HG03139 (cell line): ENCODE measurements around the gene SLC43A3.
"Not testable (repeated sequence)": the region's sequence is repeated elsewhere in the genome, so short reads cannot be mapped to it uniquely, and the experiment has no call there.

Source experiments
- ATAC-seq: cut with Tn5 transposase; IDR thresholded peaks from one replicate; pipeline ENCODE4 v1.9.1; 2021; ENCODE audit not compliant: unreplicated experiment

Gene SLC43A3

GRCh38 chr11:57407941-57408475 is 18.9 kb downstream of the SLC43A3 start:
- no peak for ATAC-seq

- no peak for ATAC-seq
Measured at GRCh38 chr11:57407010-57407920, 19.7 kb downstream of the SLC43A3 start.

GRCh38 chr11:57406337-57406904 is 20.5 kb downstream of the SLC43A3 start:
- ATAC-seq, result peak; percentile 87

DNA sequence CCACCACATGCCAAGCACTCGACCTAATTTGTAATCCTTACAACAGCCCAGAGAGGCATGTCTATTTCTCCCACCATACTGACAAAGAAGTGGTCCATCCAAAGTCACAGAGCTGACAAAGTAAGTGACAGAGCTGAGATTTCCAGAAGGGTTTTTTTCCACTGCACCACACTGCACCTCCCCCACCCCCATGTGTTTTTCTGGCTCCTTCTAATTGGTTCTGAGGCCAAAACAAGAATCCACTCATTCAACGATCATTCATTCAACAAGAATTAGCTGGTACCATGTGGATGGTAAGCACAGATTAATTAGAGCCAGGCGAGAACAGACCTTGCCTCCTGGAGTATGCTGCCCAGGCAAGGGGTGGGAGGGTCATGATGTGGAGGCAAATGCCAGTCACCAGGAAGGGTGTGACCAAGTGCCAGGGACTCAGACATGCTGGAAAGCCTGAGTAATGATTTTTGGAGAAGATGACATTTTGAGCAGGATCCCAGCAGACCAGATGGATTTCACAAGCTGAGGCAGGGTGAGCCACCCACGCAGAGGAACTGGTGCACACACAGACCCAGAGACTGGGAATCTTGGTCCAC is 21.6 kb downstream of the SLC43A3 start:
- ATAC-seq, result no peak

- ATAC-seq, result no peak
Measured at GRCh38 chr11:57403802-57404147, 23.1 kb downstream of the SLC43A3 start.

DNA sequence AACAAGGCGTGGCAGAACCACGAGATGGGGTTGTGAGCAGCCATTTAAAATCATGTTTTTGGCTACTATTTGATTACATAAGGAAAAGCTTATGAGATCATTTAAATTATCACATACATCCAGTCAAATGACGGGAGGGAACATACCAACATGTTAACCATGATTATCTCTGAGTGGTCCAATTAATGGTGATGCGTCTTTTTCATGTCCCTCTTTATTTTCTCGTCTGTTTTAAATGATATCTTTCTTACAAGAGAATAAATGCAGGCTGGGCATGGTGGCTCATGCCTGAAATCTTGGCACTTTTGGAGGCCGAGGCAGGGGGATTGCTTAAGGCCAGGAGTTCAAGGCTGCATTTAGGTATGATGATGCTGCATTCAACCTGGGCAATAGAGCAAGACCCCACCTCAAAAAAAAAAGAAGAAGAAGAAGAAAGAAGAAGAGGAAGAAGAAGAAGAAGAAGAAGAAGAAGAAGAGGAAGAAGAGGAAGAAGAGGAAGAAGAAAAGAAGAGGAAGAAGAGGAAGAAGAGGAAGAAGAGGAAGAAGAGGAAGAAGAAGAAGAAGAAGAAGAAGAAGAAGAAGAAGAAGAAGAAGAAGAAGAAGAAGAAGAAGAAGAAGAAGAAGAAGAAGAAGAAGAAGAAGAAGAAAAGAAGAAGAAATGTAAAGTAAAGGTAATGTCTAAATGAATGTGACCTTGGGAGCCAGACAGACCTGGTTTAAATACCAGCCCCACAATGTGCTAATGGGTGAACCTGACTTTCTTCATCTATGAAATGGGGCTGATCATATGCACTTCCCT is 23.7 kb downstream of the SLC43A3 start:
- ATAC-seq, result not testable (repeated sequence)

DNA sequence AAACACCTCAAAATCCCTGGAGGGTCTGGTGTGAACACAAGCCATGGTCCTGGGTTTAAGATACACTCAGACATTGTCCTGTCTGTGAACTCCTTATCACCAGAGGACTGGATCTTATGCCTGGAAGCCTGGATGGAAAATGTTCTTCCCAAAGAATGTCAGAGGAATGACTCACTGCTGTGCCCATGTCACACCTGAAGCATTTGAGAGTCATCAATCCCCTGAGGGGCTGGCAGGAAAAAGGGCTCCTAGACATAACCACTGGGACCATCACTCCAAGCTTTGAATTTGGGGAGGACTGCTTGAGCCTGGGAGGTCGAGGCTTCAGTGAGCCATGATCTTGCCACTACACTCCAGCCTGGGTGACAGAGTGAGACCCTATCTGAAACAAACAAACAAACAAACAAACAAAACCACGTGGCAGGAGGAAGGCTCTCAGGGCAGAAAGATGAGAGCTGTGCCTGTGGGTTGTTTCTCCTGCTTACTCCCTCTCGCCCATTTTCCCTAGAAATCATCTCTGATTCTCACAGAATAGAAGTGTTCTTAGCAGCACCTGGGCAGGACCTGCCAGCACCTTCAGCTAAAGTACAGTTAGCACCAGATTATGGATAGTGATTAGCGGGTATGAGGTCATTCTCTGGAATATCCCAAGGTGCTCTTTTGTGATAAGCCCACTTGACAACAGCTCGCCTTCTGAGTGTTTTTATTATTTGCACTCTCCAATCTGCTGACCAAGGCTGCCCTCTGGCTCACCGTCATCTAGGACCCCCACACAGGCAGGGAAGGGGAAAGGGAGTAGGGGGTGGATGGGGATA is 24.5 kb downstream of the SLC43A3 start:
- no peak for ATAC-seq

- ATAC-seq, result no peak
Measured at GRCh38 chr11:57399972-57400578, 26.8 kb downstream of the SLC43A3 start.

GRCh38 chr11:57399221-57399620 is 27.7 kb downstream of the SLC43A3 start:
- no peak for ATAC-seq

DNA sequence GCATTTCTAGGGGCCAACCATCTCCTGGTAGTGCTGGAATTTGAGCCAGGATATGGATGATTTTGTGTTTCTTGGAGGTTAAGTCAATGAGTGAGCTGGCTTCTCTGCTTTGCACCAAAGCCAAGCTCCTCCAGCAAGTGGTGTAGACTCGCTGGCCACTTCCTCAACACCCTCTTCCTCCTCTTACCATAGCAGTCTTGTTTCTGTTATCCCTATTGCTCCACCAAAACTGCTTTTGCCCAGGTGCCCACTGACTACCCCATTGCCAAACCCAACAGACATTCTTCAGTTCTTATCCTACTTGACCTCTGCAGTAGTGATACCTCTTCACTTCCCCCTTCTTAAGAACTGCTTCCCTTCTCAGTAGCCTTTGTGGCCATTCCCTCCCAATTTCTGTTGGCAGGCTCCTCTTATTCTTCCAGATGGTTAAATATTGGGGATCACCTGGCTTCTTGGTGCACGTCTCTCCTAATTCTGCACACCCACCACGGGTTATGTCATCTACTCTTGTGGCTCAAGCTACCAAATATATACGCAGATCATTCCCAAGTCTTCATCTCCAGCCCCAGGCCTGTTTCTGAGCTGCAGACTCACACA is 29.4 kb downstream of the SLC43A3 start:
- no peak for ATAC-seq

DNA sequence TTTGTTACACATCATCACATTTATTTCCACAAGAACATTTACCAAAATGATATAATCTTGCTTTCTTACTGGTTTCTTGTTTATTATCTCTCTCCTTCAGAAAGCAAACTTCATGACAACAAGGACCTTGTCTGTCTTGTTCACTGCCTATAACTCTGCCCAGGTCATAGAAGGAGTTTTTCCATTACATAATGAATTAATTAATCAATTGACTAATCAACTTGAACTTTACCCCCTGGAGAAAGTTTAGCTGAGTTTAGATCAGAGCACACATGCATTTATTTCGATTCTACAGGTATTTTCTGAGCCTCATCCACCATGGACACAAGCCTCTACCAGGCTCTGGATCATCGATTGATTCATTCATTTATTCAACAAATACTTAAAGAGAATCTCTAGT is 30.2 kb downstream of the SLC43A3 start:
- ATAC-seq, result no peak

- no peak for ATAC-seq
Measured at GRCh38 chr11:57395905-57396623, 30.9 kb downstream of the SLC43A3 start.

- no peak for ATAC-seq
Measured at GRCh38 chr11:57394203-57394965, 32.5 kb downstream of the SLC43A3 start.

DNA sequence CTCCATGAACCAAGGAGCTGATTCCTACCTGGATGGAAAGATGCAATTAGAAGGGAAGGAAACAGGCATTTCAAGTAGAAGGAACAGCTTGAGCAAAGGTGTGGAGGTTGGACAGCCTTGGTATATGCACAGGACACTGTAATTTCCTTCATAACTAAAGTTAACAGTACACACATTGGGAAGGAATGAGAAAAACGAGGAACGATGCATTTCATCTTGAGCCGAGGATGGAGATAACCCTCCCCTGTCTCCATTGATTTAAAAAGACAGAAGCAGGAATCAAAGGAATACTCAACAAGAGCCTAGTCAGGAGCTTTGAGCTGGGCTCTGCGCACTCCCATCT is 34.2 kb downstream of the SLC43A3 start:
- no peak for ATAC-seq

- ATAC-seq, result no peak
Measured at GRCh38 chr11:57392066-57392762, 34.7 kb downstream of the SLC43A3 start.

DNA sequence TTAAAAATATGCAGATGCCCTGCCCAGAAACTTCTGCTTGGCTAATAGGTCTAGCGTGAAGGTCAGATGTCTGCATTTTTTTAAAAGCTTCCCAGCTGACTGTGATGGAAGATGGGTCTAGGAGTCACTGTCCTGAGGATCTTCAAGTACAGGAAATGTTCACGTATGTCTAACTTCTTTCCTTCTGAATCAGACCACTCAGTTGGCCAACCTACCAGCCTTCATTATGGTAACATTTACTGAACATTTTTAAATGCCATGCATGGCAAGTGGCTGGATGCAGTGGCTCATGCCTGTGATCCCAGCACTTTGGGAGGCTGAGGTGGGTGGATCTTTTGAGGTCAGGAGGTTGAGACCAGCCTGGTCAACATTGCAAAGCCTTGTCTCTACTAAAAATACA is 35.4 kb downstream of the SLC43A3 start:
- no peak for ATAC-seq

DNA sequence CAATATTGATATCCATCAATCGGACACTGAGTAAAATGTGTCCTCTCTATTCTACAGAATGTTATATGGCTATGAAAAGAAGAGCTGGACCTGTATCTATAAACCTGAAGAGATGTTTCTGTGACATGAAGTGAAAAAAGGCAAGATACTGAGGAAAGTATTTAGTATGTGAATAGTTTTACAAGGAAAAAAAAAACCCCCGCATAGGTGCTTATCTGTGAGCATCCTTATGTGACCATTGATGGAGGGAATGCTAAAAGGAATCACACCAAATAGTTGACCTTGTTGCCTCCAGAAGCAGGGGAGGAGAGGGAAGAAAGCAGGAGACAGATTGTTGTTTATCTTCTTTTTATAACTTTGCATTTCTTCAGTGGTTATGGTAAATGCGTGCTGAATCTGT is 35.8 kb downstream of the SLC43A3 start:
- no peak for ATAC-seq

- ATAC-seq, result no peak
Measured at GRCh38 chr11:57390535-57390934, 36.4 kb downstream of the SLC43A3 start, which contains the start of gene PRG2. TSS of gene PRG2 (minus strand) at chr11:57390650. CDS start at chr11:57389944, 706 bp downstream.
